Activated CD4-positive, alpha-beta T cell treated with anti-CD3 and anti-CD28 coated beads for 36 hours (primary cell): ENCODE measurements around the gene EVA1C. TPM values are rescaled to one million over a fixed set of nuclear protein-coding genes. Genes with fewer than 3 reads are reported as not detected.
"Not testable (repeated sequence)": the region's sequence is repeated elsewhere in the genome, so short reads cannot be mapped to it uniquely, and the experiment has no call there.

ENCODE experiments used
- ATAC-seq: fragments of 200-7000 bp; cut with Tn5 transposase; one replicate; pipeline ENCODE4 v1.10.0; 2021; ENCODE audit warnings: mild to moderate bottlenecking, moderate library complexity
- CTCF ChIA-PET: fragments of 350-600 bp; sonication (Branson Sonifier 250); formaldehyde crosslinking; loops from one replicate; lab custom pipeline; 2021; ENCODE audit warnings: antibody characterized with exemption; lab: Charles Lee
- POLR2A ChIA-PET: fragments of 350-600 bp; sonication (Branson Sonifier 250); formaldehyde crosslinking; loops from one replicate; lab custom pipeline; 2021; ENCODE audit warnings: antibody characterized with exemption, inconsistent platforms; lab: Charles Lee
- DNase-seq: peaks from one replicate; pipeline ENCODE4 v3.0.0-alpha.2; 2020
- H3K27ac Mint-ChIP-seq: one replicate; pipeline ENCODE4 v1.8.0; 2021; ENCODE audit warnings: mixed read lengths
- H3K27me3 Mint-ChIP-seq: one replicate; pipeline ENCODE4 v1.8.0; 2021; ENCODE audit warnings: mixed read lengths
- H3K36me3 Mint-ChIP-seq: one replicate; pipeline ENCODE4 v1.8.0; 2021; ENCODE audit warnings: low read depth, mixed read lengths
- H3K4me1 Mint-ChIP-seq: one replicate; pipeline ENCODE4 v1.8.0; 2021; ENCODE audit warnings: mixed read lengths
- H3K4me3 Mint-ChIP-seq: one replicate; pipeline ENCODE4 v1.8.0; 2021; ENCODE audit warnings: mild to moderate bottlenecking, moderate library complexity, mixed read lengths
- H3K9me3 Mint-ChIP-seq: one replicate; pipeline ENCODE4 v1.8.0; 2021; ENCODE audit warnings: low read depth, mixed read lengths
- intact Hi-C, 2 experiments: fragments of 100-400 bp; cut with DNase I in 1 of 2; cut with micrococcal nuclease in 1 of 2; formaldehyde crosslinking; loops; one replicate each; pipeline versions ENCODE4 v1.14.2 to v1.15.1; 2022 to 2024; cut with DNase I, micrococcal nuclease
- total RNA-seq, 2 experiments: library from RNA; stranded (reverse); gene quantifications; one replicate each; pipeline ENCODE4 v1.2.3, GENCODE V29; 2021

EVA1C gene
- total RNA-seq, 2 experiments from 2014 or later, result 9.3 to 10.4 TPM

DNA sequence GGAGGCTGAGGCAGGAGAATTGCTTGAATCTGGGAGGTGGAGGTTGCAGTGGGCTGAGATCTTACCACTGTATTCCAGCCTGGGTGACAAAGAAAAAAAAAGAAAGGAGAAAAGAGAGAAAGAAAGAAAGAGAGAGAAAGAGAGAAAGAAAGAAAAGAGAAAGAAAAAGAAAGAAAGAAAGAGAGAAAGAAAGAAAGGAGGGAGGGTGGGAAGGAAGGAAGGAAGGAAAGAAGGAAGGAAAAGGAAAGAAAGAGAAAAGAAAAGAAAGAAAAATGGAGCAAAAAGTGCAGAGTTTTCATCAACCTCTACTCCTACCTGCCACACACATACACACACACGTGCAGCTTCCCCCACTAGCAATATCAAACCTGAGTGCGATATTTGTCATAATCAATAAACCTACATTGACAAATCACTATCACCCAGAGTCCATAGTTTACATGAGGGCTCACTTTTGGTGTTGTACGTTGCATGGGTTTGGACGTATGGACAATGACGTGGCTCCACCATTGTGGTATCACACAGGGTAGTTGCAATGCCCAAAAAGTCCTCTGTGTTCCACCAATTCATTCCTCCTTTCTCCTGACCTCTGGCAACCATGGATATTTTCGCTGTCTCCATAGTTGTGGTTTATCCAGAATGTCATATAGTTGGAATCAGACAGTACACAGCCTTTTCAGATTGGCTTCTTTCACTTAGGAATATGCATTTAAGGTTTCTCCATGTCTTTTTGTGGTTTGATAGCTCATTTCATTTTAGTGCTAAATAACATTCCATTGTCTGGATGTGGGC lies 36.5 kb downstream of the EVA1C start:
- no peak for ATAC-seq
- Mint-ChIP-seq H3K4me3 (no peak overlapping the region), H3K27ac (no peak overlapping the region), H3K4me1 (no peaks in the 10 kb centered on the region), H3K9me3 (peaks cover under 1% of the 10 kb centered on the region), H3K36me3 (peaks cover 2% of the 10 kb centered on the region), H3K27me3 (no peaks in the 10 kb centered on the region)
- no peak for DNase-seq
- CTCF ChIA-PET, result interaction anchor here (0.6 kb wide), 1 partner anchor 374 kb away, joined by 4 read pairs; no protein-coding TSS in a partner anchor
- POLR2A ChIA-PET, result no interaction called here
- intact Hi-C loops, result no loop called here

DNA sequence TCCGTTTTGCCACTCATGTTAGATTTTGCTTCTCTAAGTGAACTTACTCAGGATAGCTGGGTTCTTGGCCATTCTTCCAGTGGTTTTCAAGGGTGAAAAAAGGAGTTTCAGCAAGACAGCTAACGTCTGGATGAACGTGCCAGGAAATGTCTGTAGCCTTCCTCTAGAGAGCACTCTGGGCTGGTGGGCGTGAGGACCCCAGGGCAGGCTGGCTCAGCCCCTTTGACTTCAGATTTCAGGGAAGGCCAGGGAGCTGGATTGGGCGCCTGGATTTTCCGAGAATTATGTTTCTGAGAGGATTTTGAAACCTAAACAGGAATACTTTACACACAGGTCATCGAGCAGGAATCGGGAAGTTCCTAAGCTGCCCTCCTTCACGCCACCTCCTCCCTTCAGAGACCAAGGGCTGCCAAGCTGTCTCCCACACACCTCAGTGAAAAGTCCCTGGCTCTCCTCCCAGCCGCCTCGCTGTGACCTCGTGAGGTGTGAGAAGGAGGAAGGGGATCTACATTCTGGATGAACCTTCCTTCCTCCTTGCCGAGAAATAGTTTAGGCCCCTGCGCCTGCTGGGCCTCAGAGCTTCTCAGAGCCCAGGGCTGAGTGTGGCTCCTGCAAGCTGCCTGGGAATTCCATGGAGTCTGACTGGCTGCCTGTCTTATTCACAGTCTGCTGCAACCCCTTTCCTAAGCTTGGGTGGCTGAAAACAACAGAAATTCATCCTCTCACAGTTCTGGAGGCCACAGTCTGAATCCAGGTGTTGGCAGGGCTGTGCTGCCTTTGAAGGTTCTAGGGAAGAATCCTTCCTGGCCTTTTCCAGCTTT lies 38.6 kb downstream of the EVA1C start:
- CTCF ChIA-PET, ATAC-seq, POLR2A ChIA-PET: not testable (repeated sequence)

DNA sequence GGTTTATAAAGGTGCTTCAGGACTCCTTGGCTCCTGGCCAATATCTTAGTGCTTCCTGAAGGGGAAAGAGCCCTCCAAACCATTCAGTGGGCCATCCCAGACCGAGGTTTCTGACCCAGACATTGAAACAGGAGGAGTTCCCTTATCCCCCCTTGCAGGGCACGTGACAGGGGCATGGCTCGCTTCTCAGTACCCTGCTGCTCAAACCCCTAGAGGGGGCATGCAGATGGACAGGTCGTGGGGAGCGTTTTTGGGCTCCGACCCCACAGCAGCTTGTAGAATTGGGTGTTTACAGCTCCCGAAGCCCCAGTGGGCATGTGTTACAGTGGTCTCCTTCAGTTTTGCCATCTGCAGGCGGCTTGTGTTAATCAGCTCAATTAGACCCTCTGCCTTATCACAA lies 39.7 kb downstream of the EVA1C start:
- ATAC-seq, H3K36me3 Mint-ChIP-seq, CTCF ChIA-PET, DNase-seq, POLR2A ChIA-PET, H3K4me1 Mint-ChIP-seq, H3K9me3 Mint-ChIP-seq, H3K27ac Mint-ChIP-seq, intact Hi-C loops, H3K4me3 Mint-ChIP-seq, H3K27me3 Mint-ChIP-seq: not testable (repeated sequence)

More for the DNA sequence above, 38.6 kb downstream of the EVA1C start:
- H3K27ac Mint-ChIP-seq, DNase-seq, intact Hi-C loops, H3K9me3 Mint-ChIP-seq, H3K4me3 Mint-ChIP-seq, H3K27me3 Mint-ChIP-seq, H3K36me3 Mint-ChIP-seq, H3K4me1 Mint-ChIP-seq: not testable (repeated sequence)

GRCh38 chr21:32452641-32453040 lies 40.1 kb downstream of the EVA1C start:
- Mint-ChIP-seq H3K27ac (no peak overlapping the region), H3K27me3 (no peaks in the 10 kb centered on the region), H3K36me3 (peaks cover 7% of the 10 kb centered on the region), H3K4me3 (no peak overlapping the region), H3K9me3 (no peaks in the 10 kb centered on the region), H3K4me1 (no peaks in the 10 kb centered on the region)
- CTCF ChIA-PET, result no interaction called here
- DNase-seq, result no peak
- POLR2A ChIA-PET, result no interaction called here
- intact Hi-C loops, result no loop called here
- ATAC-seq, result no peak

- H3K36me3 Mint-ChIP-seq, result peaks cover 15% of the 10 kb centered on the region
These were observed 43.0 kb downstream of the EVA1C start for GRCh38 chr21:32455548-32455947.

GRCh38 chr21:32456497-32456918 lies 44.0 kb downstream of the EVA1C start:
- Mint-ChIP-seq H3K27ac (no peak overlapping the region), H3K4me1 (no peaks in the 10 kb centered on the region), H3K9me3 (no peaks in the 10 kb centered on the region), H3K27me3 (no peaks in the 10 kb centered on the region), H3K4me3 (no peak overlapping the region), H3K36me3 (peaks cover 15% of the 10 kb centered on the region)
- CTCF ChIA-PET, result interaction anchor here (0.6 kb wide), 1 partner anchor 156 kb away, joined by 4 read pairs; the partner anchor contains the start of gene CFAP298
- ATAC-seq, result no peak
- POLR2A ChIA-PET, result no interaction called here
- DNase-seq, result no peak
- intact Hi-C loops, result no loop called here

More at GRCh38 chr21:32455548-32455947, 43.0 kb downstream of the EVA1C start:
- CTCF ChIA-PET, result no interaction called here
- Mint-ChIP-seq H3K9me3 (no peaks in the 10 kb centered on the region), H3K27me3 (no peaks in the 10 kb centered on the region), H3K4me1 (no peaks in the 10 kb centered on the region), H3K4me3 (no peak overlapping the region), H3K27ac (no peak overlapping the region)
- ATAC-seq (no peak), DNase-seq (no peak)
- intact Hi-C loops, result no loop called here
- POLR2A ChIA-PET, result no interaction called here

DNA sequence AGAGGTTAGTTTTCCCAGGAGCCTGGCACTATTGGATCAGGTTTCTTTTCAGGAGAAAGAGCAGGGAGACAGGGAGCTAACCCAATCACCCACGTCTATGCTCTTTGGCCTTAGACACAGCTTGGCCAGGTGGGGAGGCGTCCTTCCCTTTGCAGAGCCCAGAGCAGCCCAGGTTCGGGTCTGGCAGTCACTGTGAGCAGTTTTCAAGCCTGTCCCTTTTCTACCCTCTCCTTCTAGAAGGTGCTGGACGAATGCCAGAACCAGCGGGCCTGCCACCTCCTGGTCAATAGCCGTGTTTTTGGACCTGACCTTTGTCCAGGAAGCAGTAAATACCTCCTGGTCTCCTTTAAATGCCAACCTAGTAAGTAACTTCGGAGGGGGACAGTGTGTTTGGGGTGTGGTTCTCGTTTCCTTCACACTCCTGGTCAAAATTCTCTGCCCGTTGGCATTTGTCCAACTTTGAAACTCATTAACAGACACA lies 44.9 kb downstream of the EVA1C start:
- DNase-seq, result no peak
- Mint-ChIP-seq H3K4me3 (no peak overlapping the region), H3K4me1 (no peaks in the 10 kb centered on the region), H3K27ac (no peak overlapping the region), H3K27me3 (no peaks in the 10 kb centered on the region), H3K9me3 (no peaks in the 10 kb centered on the region), H3K36me3 (peaks cover 18% of the 10 kb centered on the region)
- POLR2A ChIA-PET, result no interaction called here
- ATAC-seq, result no peak
- CTCF ChIA-PET, result interaction anchor here (0.6 kb wide), 1 partner anchor 10 kb away, joined by 3 read pairs; no protein-coding TSS in a partner anchor
- intact Hi-C loops, result no loop called here

DNA sequence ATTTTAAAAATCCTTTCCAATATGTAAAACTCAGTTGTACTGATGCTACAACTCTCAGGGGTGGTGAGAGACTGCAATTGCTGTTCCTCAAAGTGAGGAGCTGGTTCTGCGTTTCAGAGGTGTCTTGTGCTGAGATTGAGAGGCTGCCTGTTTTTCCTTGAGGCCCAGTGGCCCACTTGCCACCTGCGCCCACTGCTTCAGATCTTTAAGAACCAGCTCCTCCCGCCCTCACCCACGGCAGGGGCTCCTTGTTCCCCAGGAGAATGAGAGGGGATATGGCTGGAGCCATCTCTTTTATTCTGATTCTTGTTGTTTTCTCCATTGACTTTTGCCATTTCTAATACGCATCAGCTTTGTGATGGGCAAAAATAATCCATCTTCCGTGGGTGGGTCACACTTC lies 45.5 kb downstream of the EVA1C start:
- ChIA-PET POLR2A (no interaction called here), CTCF (interaction anchor here (0.6 kb wide), 1 partner anchor 11 kb away, joined by 3 read pairs; no protein-coding TSS in a partner anchor)
- Mint-ChIP-seq H3K27ac (no peak overlapping the region), H3K4me3 (no peak overlapping the region), H3K4me1 (no peaks in the 10 kb centered on the region), H3K36me3 (peaks cover 20% of the 10 kb centered on the region), H3K9me3 (no peaks in the 10 kb centered on the region), H3K27me3 (no peaks in the 10 kb centered on the region)
- DNase-seq, result no peak
- ATAC-seq, result no peak
- intact Hi-C loops, result no loop called here

DNA sequence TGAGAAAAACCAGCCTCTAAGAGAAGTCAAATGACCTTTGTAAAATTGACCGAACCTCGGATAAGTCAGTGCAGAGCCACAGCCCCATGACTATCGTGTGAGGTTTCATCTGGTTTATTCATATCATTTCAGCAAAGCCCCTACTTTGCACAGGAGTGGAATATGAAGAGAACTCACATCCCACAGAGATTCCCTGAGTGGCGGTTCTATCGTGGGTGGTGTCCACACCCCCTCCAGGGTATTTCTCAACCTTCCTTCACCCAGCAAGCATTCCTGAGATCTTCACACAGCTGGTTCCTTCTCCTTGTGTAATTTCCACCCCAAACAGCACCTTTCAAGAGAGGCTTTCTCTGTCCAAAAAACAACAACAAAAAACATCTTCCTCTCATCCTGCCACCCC lies 47.5 kb downstream of the EVA1C start:
- Mint-ChIP-seq H3K36me3 (peaks cover 19% of the 10 kb centered on the region), H3K9me3 (no peaks in the 10 kb centered on the region), H3K27ac (no peak overlapping the region), H3K27me3 (no peaks in the 10 kb centered on the region), H3K4me1 (peaks cover 4% of the 10 kb centered on the region), H3K4me3 (no peak overlapping the region)
- intact Hi-C loops, result no loop called here
- no peak for ATAC-seq
- CTCF ChIA-PET, result no interaction called here
- POLR2A ChIA-PET, result no interaction called here
- no peak for DNase-seq

- intact Hi-C loops, result no loop called here
- H3K9me3 Mint-ChIP-seq, result no peaks in the 10 kb centered on the region
- peaks cover 4% of the 10 kb centered on the region for H3K4me1 Mint-ChIP-seq
- DNase-seq (no peak), ATAC-seq (no peak)
- no peak overlapping the region for H3K27ac Mint-ChIP-seq
- H3K27me3 Mint-ChIP-seq, result no peaks in the 10 kb centered on the region
- peaks cover 20% of the 10 kb centered on the region for H3K36me3 Mint-ChIP-seq
- ChIA-PET POLR2A (no interaction called here), CTCF (interaction anchor here (0.6 kb wide), 1 partner anchor 60 kb away, joined by 3 read pairs; no protein-coding TSS in a partner anchor)
- no peak overlapping the region for H3K4me3 Mint-ChIP-seq
These were observed 49.0 kb downstream of the EVA1C start for GRCh38 chr21:32461503-32461902.

DNA sequence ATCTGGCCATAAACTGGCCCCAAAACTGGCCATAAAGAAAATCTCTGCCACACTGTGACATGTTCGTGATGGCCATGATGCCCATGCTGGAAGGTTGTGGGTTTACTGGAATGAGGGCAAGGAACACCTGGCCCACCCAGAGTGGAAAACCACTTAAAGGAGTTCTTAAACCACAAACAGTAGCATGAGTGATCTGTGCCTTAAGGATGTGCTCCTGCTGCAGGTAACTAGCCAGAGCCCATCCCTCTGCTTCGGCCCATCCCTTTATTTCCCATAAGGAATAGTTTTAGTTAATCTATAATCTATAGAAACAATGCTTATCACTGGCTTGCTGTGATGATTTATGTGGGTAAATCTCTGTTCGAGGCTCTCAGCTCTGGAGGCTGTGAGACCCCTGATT lies 50.1 kb downstream of the EVA1C start:
- DNase-seq, intact Hi-C loops, ATAC-seq, H3K27me3 Mint-ChIP-seq, H3K4me3 Mint-ChIP-seq, POLR2A ChIA-PET, H3K27ac Mint-ChIP-seq, H3K9me3 Mint-ChIP-seq, H3K4me1 Mint-ChIP-seq: not testable (repeated sequence)
- peaks cover 20% of the 10 kb centered on the region for H3K36me3 Mint-ChIP-seq
- CTCF ChIA-PET, result interaction anchor here (0.7 kb wide), 1 partner anchor 25 kb away, joined by 4 read pairs; no protein-coding TSS in a partner anchor
